SK-N-SH treated with all-trans-retinoic acid at 6 μM for 48 hours (cell line): ENCODE results near the gene KCNIP4.

Experiments
- ATAC-seq: fragments of 200-7000 bp; cut with Tn5 transposase; 3 replicates; pipeline ENCODE4 v1.9.1; 2020; ENCODE audit warnings: mild to moderate bottlenecking, moderate library complexity
- ARNTL ChIP-seq: fragments of 450-650 bp; formaldehyde crosslinking; IDR thresholded peaks from 2 replicates; pipeline ENCODE4 v1.5.0; 2020; ENCODE audit warnings: low read depth, mild to moderate bottlenecking, moderate library complexity, borderline replicate concordance
- BACH2 ChIP-seq: fragments of 250-450 bp; sonication (Bioruptor Pico); IDR thresholded peaks from 2 replicates; pipeline ENCODE4 v1.9.0; 2021; ENCODE audit warnings: mild to moderate bottlenecking, borderline replicate concordance
- CREB5 ChIP-seq: fragments of 250-450 bp; sonication (Bioruptor Pico); IDR thresholded peaks from 2 replicates; pipeline ENCODE4 v1.5.1; 2020; ENCODE audit warnings: low read depth, mild to moderate bottlenecking, moderate library complexity
- CSDC2 ChIP-seq: fragments of 250-450 bp; sonication (Bioruptor Pico); IDR thresholded peaks from 2 replicates; pipeline ENCODE4 v1.5.0; 2020; ENCODE audit warnings: mild to moderate bottlenecking, moderate library complexity
- CSRNP3 ChIP-seq: fragments of 250-450 bp; sonication (Bioruptor Pico); IDR thresholded peaks from 2 replicates; pipeline ENCODE4 v1.5.1; 2021; ENCODE audit warnings: mild to moderate bottlenecking, moderate library complexity
- ESRRG ChIP-seq: fragments of 250-450 bp; sonication (Bioruptor Pico); IDR thresholded peaks from 2 replicates; pipeline ENCODE4 v1.6.1; 2021; ENCODE audit warnings: mild to moderate bottlenecking
- GLIS3 ChIP-seq: fragments of 250-450 bp; sonication (Bioruptor Pico); IDR thresholded peaks from 2 replicates; pipeline ENCODE4 v1.5.0; 2020; ENCODE audit warnings: mild to moderate bottlenecking, moderate library complexity
- ISL1 ChIP-seq: fragments of 250-450 bp; sonication (Bioruptor Pico); IDR thresholded peaks from 2 replicates; pipeline ENCODE4 v2.1.2; 2022; ENCODE audit warnings: mild to moderate bottlenecking, moderate library complexity
- OSR1 ChIP-seq: fragments of 250-450 bp; sonication (Bioruptor Pico); IDR thresholded peaks from 2 replicates; pipeline ENCODE4 v1.8.0; 2022; ENCODE audit warnings: moderate library complexity, mild to moderate bottlenecking, inconsistent platforms
- PATZ1 ChIP-seq: fragments of 250-450 bp; sonication (Bioruptor Pico); IDR thresholded peaks from 2 replicates; pipeline ENCODE4 v1.8.0; 2020; ENCODE audit warnings: mild to moderate bottlenecking, moderate library complexity, borderline replicate concordance
- POU6F1 ChIP-seq: fragments of 250-450 bp; sonication (Bioruptor Pico); IDR thresholded peaks from 2 replicates; pipeline ENCODE4 v1.8.0; 2021; ENCODE audit warnings: low read depth, mild to moderate bottlenecking, moderate library complexity, borderline replicate concordance
- PPARA ChIP-seq: fragments of 250-450 bp; sonication (Bioruptor Pico); IDR thresholded peaks from 2 replicates; pipeline ENCODE4 v1.5.0; 2020; ENCODE audit warnings: mild to moderate bottlenecking, borderline replicate concordance
- RARB ChIP-seq: fragments of 250-450 bp; sonication (Bioruptor Pico); IDR thresholded peaks from 2 replicates; pipeline ENCODE4 v1.8.0; 2021; ENCODE audit warnings: mild to moderate bottlenecking, moderate library complexity
- SNAI2 ChIP-seq: fragments of 250-450 bp; sonication (Bioruptor Pico); IDR thresholded peaks from 2 replicates; pipeline ENCODE4 v1.5.0; 2020; ENCODE audit warnings: mild to moderate bottlenecking, moderate library complexity
- TCF4 ChIP-seq: fragments of 250-450 bp; sonication (Bioruptor Pico); IDR thresholded peaks from 2 replicates; pipeline ENCODE4 v1.8.0; 2021; ENCODE audit warnings: mild to moderate bottlenecking, moderate library complexity, borderline replicate concordance
- TSHZ2 ChIP-seq: fragments of 250-450 bp; sonication (Bioruptor Pico); IDR thresholded peaks from 2 replicates; pipeline ENCODE4 v1.5.0; 2020; ENCODE audit warnings: mild to moderate bottlenecking, moderate library complexity
- ZC3H10 ChIP-seq: fragments of 250-450 bp; sonication (Bioruptor Pico); IDR thresholded peaks from 2 replicates; pipeline ENCODE4 v1.5.1; 2021; ENCODE audit warnings: mild to moderate bottlenecking, moderate library complexity
- ZFP3 ChIP-seq: fragments of 250-450 bp; sonication (Bioruptor Pico); IDR thresholded peaks from 2 replicates; pipeline ENCODE4 v1.5.0; 2020; ENCODE audit warnings: mild to moderate bottlenecking, moderate library complexity
- ZFP30 ChIP-seq: fragments of 450-650 bp; formaldehyde crosslinking; IDR thresholded peaks from 2 replicates; pipeline ENCODE4 v1.5.0; 2022; ENCODE audit warnings: mild to moderate bottlenecking, moderate library complexity
- ZNF565 ChIP-seq: fragments of 450-650 bp; formaldehyde crosslinking; conservative IDR thresholded peaks from 2 replicates; pipeline ENCODE4 v1.5.0; 2020; ENCODE audit warnings: low read depth, mild to moderate bottlenecking, moderate library complexity
- ZNF70 ChIP-seq: fragments of 450-650 bp; formaldehyde crosslinking; IDR thresholded peaks from 2 replicates; pipeline ENCODE4 v1.5.0; 2020; ENCODE audit warnings: mild to moderate bottlenecking, moderate library complexity
- ZNF8 ChIP-seq: fragments of 450-650 bp; formaldehyde crosslinking; IDR thresholded peaks from 2 replicates; pipeline ENCODE4 v1.5.0; 2020; ENCODE audit warnings: mild to moderate bottlenecking, moderate library complexity

KCNIP4 gene

GRCh38 chr4:21569638-21570037, 378.9 kb downstream of the KCNIP4 start (continued):
- TF ChIP-seq ZNF8 (CRISPR knock-in tag) (no peak), GLIS3 (CRISPR knock-in tag) (no peak), ISL1 (CRISPR knock-in tag) (no peak)

GRCh38 chr4:21555083-21555482, 393.5 kb downstream of the KCNIP4 start:
- TF ChIP-seq ZC3H10 (CRISPR knock-in tag) (no peak), ISL1 (CRISPR knock-in tag) (no peak), CSDC2 (CRISPR knock-in tag) (no peak), RARB (CRISPR knock-in tag) (no peak), POU6F1 (CRISPR knock-in tag) (no peak), OSR1 (no peak), PATZ1 (CRISPR knock-in tag) (no peak), GLIS3 (CRISPR knock-in tag) (no peak), ZNF565 (CRISPR knock-in tag) (no peak), PPARA (CRISPR knock-in tag) (no peak), ZFP3 (CRISPR knock-in tag) (no peak), CSRNP3 (CRISPR knock-in tag) (no peak), TCF4 (CRISPR knock-in tag) (no peak)
- no peak for ATAC-seq

GRCh38 chr4:21554500-21554899, 394.1 kb downstream of the KCNIP4 start:
- TF ChIP-seq RARB (CRISPR knock-in tag) (no peak), ESRRG (CRISPR knock-in tag) (no peak), TSHZ2 (no peak), SNAI2 (CRISPR knock-in tag) (no peak), POU6F1 (CRISPR knock-in tag) (no peak), ARNTL (CRISPR knock-in tag) (no peak), ZNF8 (CRISPR knock-in tag) (no peak), PPARA (CRISPR knock-in tag) (no peak), BACH2 (CRISPR knock-in tag) (no peak), ZNF70 (CRISPR knock-in tag) (no peak), ZNF565 (CRISPR knock-in tag) (no peak), ZFP30 (no peak), CREB5 (CRISPR knock-in tag) (no peak)
- TF ChIP-seq, all 23 proteins: peak for 0
- ATAC-seq, result no peak
